ENCODE measurements around the gene ZSWIM6.

Gene ZSWIM6

GRCh38 chr5:61519728-61520277 is 187.7 kb downstream of the ZSWIM6 start:
- Histone ChIP-seq H3F3A (ENCODE audit: insufficient read depth, low read length) (no peaks in the 10 kb centered on the region), H3K36me3 (replicated peaks; ENCODE audit: insufficient read depth, low read length) (no peaks in the 10 kb centered on the region), H3K9ac (ENCODE audit: low read length) (no peak overlapping the region), H3K4me3 (ENCODE audit: low read length) (no peak overlapping the region), H3K4me1 (ENCODE audit: low read length) (no peaks in the 10 kb centered on the region), H3K27me3 (replicated peaks; ENCODE audit: insufficient read depth, low read length) (no peaks in the 10 kb centered on the region), H3K9me3 (replicated peaks; ENCODE audit: insufficient read depth, low read length) (no peaks in the 10 kb centered on the region), H3K9me2 (replicated peaks; ENCODE audit: insufficient read depth, low read length) (no peaks in the 10 kb centered on the region), H3K4me2 (ENCODE audit: low read depth, low read length) (no peak overlapping the region), H3K79me2 (ENCODE audit: low read length) (no peaks in the 10 kb centered on the region), H2AFZ (ENCODE audit: low read length) (no peak overlapping the region), H4K20me1 (ENCODE audit: insufficient read depth, low read length) (no peaks in the 10 kb centered on the region), H3K27ac (ENCODE audit: low read length) (no peak overlapping the region)
- TF ChIP-seq EZH2phosphoT487 (IDR thresholded peaks at IDR 0.05; ENCODE audit: low read length), result no peak
- TF ChIP-seq CTCF (IDR thresholded peaks at IDR 0.05; ENCODE audit: low read length), result no peak
- TF ChIP-seq EZH2 (optimal IDR thresholded peaks at IDR 0.05; ENCODE audit: low read depth, low read length), result no peak
- DNase-seq, result no peak

GRCh38 chr5:61523073-61523472 is 191.0 kb downstream of the ZSWIM6 start:
- Histone ChIP-seq H3K9ac (ENCODE audit: low read length) (no peak overlapping the region), H3K79me2 (ENCODE audit: low read length) (no peaks in the 10 kb centered on the region), H3K4me1 (ENCODE audit: low read length) (no peaks in the 10 kb centered on the region), H3K36me3 (replicated peaks; ENCODE audit: insufficient read depth, low read length) (no peaks in the 10 kb centered on the region), H3K27me3 (replicated peaks; ENCODE audit: insufficient read depth, low read length) (no peaks in the 10 kb centered on the region), H2AFZ (ENCODE audit: low read length) (no peak overlapping the region), H4K20me1 (ENCODE audit: insufficient read depth, low read length) (no peaks in the 10 kb centered on the region), H3K4me2 (ENCODE audit: low read depth, low read length) (no peak overlapping the region), H3F3A (ENCODE audit: insufficient read depth, low read length) (no peaks in the 10 kb centered on the region), H3K27ac (ENCODE audit: low read length) (no peak overlapping the region), H3K9me2 (replicated peaks; ENCODE audit: insufficient read depth, low read length) (no peaks in the 10 kb centered on the region), H3K9me3 (replicated peaks; ENCODE audit: insufficient read depth, low read length) (no peaks in the 10 kb centered on the region), H3K4me3 (ENCODE audit: low read length) (no peak overlapping the region)
- no peak for DNase-seq
- TF ChIP-seq EZH2 (optimal IDR thresholded peaks at IDR 0.05; ENCODE audit: low read depth, low read length) (no peak), EZH2phosphoT487 (IDR thresholded peaks at IDR 0.05; ENCODE audit: low read length) (no peak), CTCF (IDR thresholded peaks at IDR 0.05; ENCODE audit: low read length) (no peak)

- Histone ChIP-seq H3K4me2 (ENCODE audit: low read depth, low read length) (no peak overlapping the region), H3K9me2 (replicated peaks; ENCODE audit: insufficient read depth, low read length) (no peaks in the 10 kb centered on the region), H3K4me3 (ENCODE audit: low read length) (no peak overlapping the region), H3K79me2 (ENCODE audit: low read length) (no peaks in the 10 kb centered on the region), H3K27me3 (replicated peaks; ENCODE audit: insufficient read depth, low read length) (no peaks in the 10 kb centered on the region), H3K27ac (ENCODE audit: low read length) (no peak overlapping the region), H3K36me3 (replicated peaks; ENCODE audit: insufficient read depth, low read length) (no peaks in the 10 kb centered on the region), H3K9ac (ENCODE audit: low read length) (no peak overlapping the region), H2AFZ (ENCODE audit: low read length) (no peak overlapping the region), H4K20me1 (ENCODE audit: insufficient read depth, low read length) (no peaks in the 10 kb centered on the region), H3K4me1 (ENCODE audit: low read length) (no peaks in the 10 kb centered on the region), H3K9me3 (replicated peaks; ENCODE audit: insufficient read depth, low read length) (no peaks in the 10 kb centered on the region), H3F3A (ENCODE audit: insufficient read depth, low read length) (no peaks in the 10 kb centered on the region)
- no peak for DNase-seq
- no peak for TF ChIP-seq EZH2 (optimal IDR thresholded peaks at IDR 0.05; ENCODE audit: low read depth, low read length)
- TF ChIP-seq EZH2phosphoT487 (IDR thresholded peaks at IDR 0.05; ENCODE audit: low read length), result no peak
- no peak for TF ChIP-seq CTCF (IDR thresholded peaks at IDR 0.05; ENCODE audit: low read length)
Measured at GRCh38 chr5:61523997-61524396, 191.9 kb downstream of the ZSWIM6 start.
